DOHH2 (cell line): ENCODE results near the gene FTO.

Source experiments
- H3F3A ChIP-seq: fragments of 200-600 bp; sonication (generic), shearing (Covaris generic); 2 replicates; pipeline ENCODE4 v1.6.0; 2016; ENCODE audit warnings: antibody characterized with exemption, mild to moderate bottlenecking; ENCODE audit not compliant: control insufficient read depth, insufficient read depth
- H3K27ac ChIP-seq: fragments of 200-600 bp; sonication (generic); 2 replicates; pipeline ENCODE4 v1.5.1; 2014; ENCODE audit warnings: low read depth, mild to moderate bottlenecking, low read length, moderate library complexity
- H3K27me3 ChIP-seq: fragments of 200-600 bp; sonication (generic); 2 replicates; pipeline ENCODE4 v1.6.1; 2014; ENCODE audit warnings: mild to moderate bottlenecking, low read length, mixed read lengths; ENCODE audit not compliant: control insufficient read depth
- H3K36me3 ChIP-seq: fragments of 200-600 bp; sonication (generic); 2 replicates; pipeline ENCODE4 v1.6.1; 2014; ENCODE audit warnings: mild to moderate bottlenecking, low read length, moderate library complexity, mixed read lengths; ENCODE audit not compliant: control insufficient read depth
- H3K4me1 ChIP-seq: fragments of 200-600 bp; sonication (generic); 2 replicates; pipeline ENCODE4 v1.6.1; 2014; ENCODE audit warnings: mild to moderate bottlenecking, low read length, mixed read lengths; ENCODE audit not compliant: control insufficient read depth
- H3K4me2 ChIP-seq: fragments of 200-600 bp; sonication (generic); 2 replicates; pipeline ENCODE4 v1.6.0; 2014; ENCODE audit warnings: mild to moderate bottlenecking, low read length, moderate library complexity
- H3K4me3 ChIP-seq: fragments of 200-600 bp; sonication (generic); 2 replicates; pipeline ENCODE4 v1.5.1; 2014; ENCODE audit warnings: mild to moderate bottlenecking, low read length, mixed read lengths
- H3K79me2 ChIP-seq: fragments of 200-600 bp; sonication (generic); 2 replicates; pipeline ENCODE4 v1.6.1; 2014; ENCODE audit warnings: mild to moderate bottlenecking, low read length, mixed read lengths; ENCODE audit not compliant: control insufficient read depth
- H3K9me2 ChIP-seq: fragments of 200-600 bp; sonication (generic); replicated peaks from 2 replicates; pipeline ENCODE4 v1.6.1; 2014; ENCODE audit warnings: mild to moderate bottlenecking, low read length, mixed read lengths; ENCODE audit not compliant: control insufficient read depth
- H3K9me3 ChIP-seq: fragments of 200-600 bp; sonication (generic); 2 replicates; pipeline ENCODE4 v1.6.1; 2014; ENCODE audit warnings: antibody characterized with exemption, low read length, mixed read lengths; ENCODE audit not compliant: control insufficient read depth, insufficient read depth
- H4K20me1 ChIP-seq: fragments of 200-600 bp; sonication (generic); 2 replicates; pipeline ENCODE4 v1.6.0; 2014; ENCODE audit warnings: low read depth, mild to moderate bottlenecking, antibody characterized with exemption, low read length, moderate library complexity; ENCODE audit not compliant: control insufficient read depth, insufficient read depth
- CTCF ChIP-seq: fragments of 200-600 bp; sonication (generic); IDR thresholded peaks from one replicate; pipeline ENCODE4 v1.5.1; 2014; ENCODE audit warnings: antibody characterized with exemption, mild to moderate bottlenecking, low read depth, low read length; ENCODE audit not compliant: poor library complexity, severe bottlenecking
- EZH2phosphoT487 ChIP-seq: fragments of 200-600 bp; sonication (generic); IDR thresholded peaks from 2 replicates; pipeline ENCODE4 v1.6.1; 2017; ENCODE audit warnings: borderline replicate concordance, mild to moderate bottlenecking, antibody characterized with exemption, low read length, moderate library complexity, mixed read lengths

FTO gene

GRCh38 chr16:54094641-54095040 is 390.7 kb downstream of the FTO start:
- Histone ChIP-seq H3K27ac (no peak overlapping the region), H3K79me2 (no peaks in the 10 kb centered on the region), H3K9me2 (no peaks in the 10 kb centered on the region), H3K9me3 (no peaks in the 10 kb centered on the region), H3K4me1 (no peaks in the 10 kb centered on the region), H3K36me3 (no peaks in the 10 kb centered on the region), H3K27me3 (no peaks in the 10 kb centered on the region), H3K4me3 (no peak overlapping the region), H4K20me1 (no peaks in the 10 kb centered on the region), H3F3A (no peaks in the 10 kb centered on the region), H3K4me2 (no peak overlapping the region)
- TF ChIP-seq EZH2phosphoT487 (no peak), CTCF (no peak)

- no peaks in the 10 kb centered on the region for H3K79me2 ChIP-seq
- H3K4me3 ChIP-seq: no peak overlapping the region
- no peaks in the 10 kb centered on the region for H3F3A ChIP-seq
- H3K9me3 ChIP-seq: no peaks in the 10 kb centered on the region
- no peak overlapping the region for H3K4me2 ChIP-seq
- H3K9me2 ChIP-seq: no peaks in the 10 kb centered on the region
- H3K4me1 ChIP-seq: no peaks in the 10 kb centered on the region
- no peaks in the 10 kb centered on the region for H3K27me3 ChIP-seq
- H4K20me1 ChIP-seq: no peaks in the 10 kb centered on the region
- TF ChIP-seq CTCF (no peak), EZH2phosphoT487 (no peak)
- no peaks in the 10 kb centered on the region for H3K36me3 ChIP-seq
- H3K27ac ChIP-seq: no peak overlapping the region
Measured at GRCh38 chr16:54096607-54097006, 392.7 kb downstream of the FTO start.

- no peaks in the 10 kb centered on the region for H3K9me3 ChIP-seq
- no peaks in the 10 kb centered on the region for H3F3A ChIP-seq
- TF ChIP-seq CTCF: no peak
- TF ChIP-seq EZH2phosphoT487: no peak
- H3K9me2 ChIP-seq: no peaks in the 10 kb centered on the region
- no peaks in the 10 kb centered on the region for H3K4me1 ChIP-seq
- no peak overlapping the region for H3K27ac ChIP-seq
- no peaks in the 10 kb centered on the region for H3K27me3 ChIP-seq
- no peak overlapping the region for H3K4me3 ChIP-seq
- no peaks in the 10 kb centered on the region for H3K79me2 ChIP-seq
- H3K36me3 ChIP-seq: no peaks in the 10 kb centered on the region
- no peak overlapping the region for H3K4me2 ChIP-seq
- no peaks in the 10 kb centered on the region for H4K20me1 ChIP-seq
Measured at GRCh38 chr16:54097774-54098173, 393.8 kb downstream of the FTO start.

GRCh38 chr16:54098247-54098646 is 394.3 kb downstream of the FTO start:
- no peaks in the 10 kb centered on the region for H3K9me3 ChIP-seq
- H3K27me3 ChIP-seq: no peaks in the 10 kb centered on the region
- no peak overlapping the region for H3K27ac ChIP-seq
- H3K36me3 ChIP-seq: no peaks in the 10 kb centered on the region
- H3K79me2 ChIP-seq: no peaks in the 10 kb centered on the region
- no peak overlapping the region for H3K4me3 ChIP-seq
- TF ChIP-seq CTCF (no peak), EZH2phosphoT487 (no peak)
- no peak overlapping the region for H3K4me2 ChIP-seq
- H3K4me1 ChIP-seq: no peaks in the 10 kb centered on the region
- H4K20me1 ChIP-seq: no peaks in the 10 kb centered on the region
- no peaks in the 10 kb centered on the region for H3F3A ChIP-seq
- no peaks in the 10 kb centered on the region for H3K9me2 ChIP-seq
